ENCODE results near the gene TGFBR3L. TPM values are rescaled to one million over a fixed set of nuclear protein-coding genes. Genes with fewer than 3 reads are reported as not detected.

TGFBR3L gene
- total and polyA plus RNA-seq, 2 of the 13 experiments (the other 11 are each of a cell fraction or from before 2014, with no cell fraction given) = 0.20 to 1.0 TPM

DNA sequence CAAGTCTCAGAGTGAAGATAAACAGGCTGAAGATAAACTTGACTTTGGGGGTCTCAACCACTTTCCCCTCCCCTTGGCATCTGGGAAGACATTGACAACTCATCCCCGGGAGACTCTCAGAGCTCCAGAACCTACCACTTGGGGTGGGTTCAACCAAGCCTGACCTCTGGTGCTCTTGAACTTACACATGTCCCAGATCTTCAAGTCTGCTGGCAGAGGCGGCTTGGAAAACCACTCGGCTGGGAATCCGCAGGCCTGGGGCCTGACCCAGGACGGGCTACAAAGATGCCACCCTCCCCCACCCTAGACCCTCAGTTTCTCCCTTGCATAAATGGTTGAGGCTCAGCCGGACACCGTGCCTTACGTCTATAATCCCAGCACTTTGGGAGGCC, 25.8 kb upstream of the TGFBR3L start:
- H3K27ac ChIP-seq (ENCODE audit: extremely low read length, insufficient read depth, low read length) = peak overlapping the region; percentile 58
- no peaks in the 10 kb centered on the region for H4K20me1 ChIP-seq (ENCODE audit: insufficient read depth, low read length)
- H3K9ac ChIP-seq (ENCODE audit: insufficient read depth, low read depth, low read length) = peak overlapping the region; percentile 86
- ATAC-seq = no peak
- TF ChIP-seq HES4 (CRISPR knock-in tag; IDR thresholded peaks at IDR 0.05; ENCODE audit: borderline replicate concordance) (0 out of 2 replicates have a peak, but pooled peaks have one; percentile 0), KMT2B (CRISPR knock-in tag; IDR thresholded peaks at IDR 0.05) (no peak), ZNF230 (CRISPR knock-in tag; IDR thresholded peaks at IDR 0.05) (0 out of 2 replicates have a peak, but pooled peaks have one; percentile 5), HMG20A (CRISPR knock-in tag; IDR thresholded peaks at IDR 0.05; ENCODE audit: borderline replicate concordance) (no peak), ZNF468 (CRISPR knock-in tag; IDR thresholded peaks at IDR 0.05) (no peak), KMT2A (CRISPR knock-in tag; IDR thresholded peaks at IDR 0.05) (0 out of 2 replicates have a peak, but pooled peaks have one; percentile 11), CENPX (CRISPR knock-in tag; IDR thresholded peaks at IDR 0.05) (no peak)
- TF ChIP-seq, protein P1, sequence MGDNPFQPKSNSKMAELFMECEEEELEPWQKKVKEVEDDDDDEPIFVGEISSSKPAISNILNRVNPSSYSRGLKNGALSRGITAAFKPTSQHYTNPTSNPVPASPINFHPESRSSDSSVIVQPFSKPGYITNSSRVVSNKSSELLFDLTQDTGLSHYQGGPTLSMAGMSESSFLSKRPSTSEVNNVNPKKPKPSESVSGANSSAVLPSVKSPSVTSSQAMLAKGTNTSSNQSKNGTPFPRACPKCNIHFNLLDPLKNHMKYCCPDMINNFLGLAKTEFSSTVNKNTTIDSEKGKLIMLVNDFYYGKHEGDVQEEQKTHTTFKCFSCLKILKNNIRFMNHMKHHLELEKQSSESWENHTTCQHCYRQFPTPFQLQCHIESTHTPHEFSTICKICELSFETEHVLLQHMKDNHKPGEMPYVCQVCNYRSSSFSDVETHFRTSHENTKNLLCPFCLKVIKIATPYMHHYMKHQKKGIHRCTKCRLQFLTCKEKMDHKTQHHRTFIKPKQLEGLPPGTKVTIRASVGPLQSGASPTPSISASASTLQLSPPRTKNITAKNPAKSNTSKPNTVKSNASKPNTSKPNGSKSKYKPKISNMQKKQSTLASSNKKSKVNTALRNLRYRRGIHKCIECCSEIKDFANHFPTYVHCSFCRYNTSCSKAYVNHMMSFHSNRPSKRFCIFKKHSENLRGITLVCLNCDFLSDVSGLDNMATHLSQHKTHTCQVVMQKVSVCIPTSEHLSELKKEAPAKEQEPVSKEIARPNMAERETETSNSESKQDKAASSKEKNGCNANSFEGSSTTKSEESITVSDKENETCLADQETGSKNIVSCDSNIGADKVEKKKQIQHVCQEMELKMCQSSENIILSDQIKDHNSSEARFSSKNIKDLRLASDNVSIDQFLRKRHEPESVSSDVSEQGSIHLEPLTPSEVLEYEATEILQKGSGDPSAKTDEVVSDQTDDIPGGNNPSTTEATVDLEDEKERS (CRISPR knock-in tag; IDR thresholded peaks at IDR 0.05) = 0 out of 2 replicates have a peak, but pooled peaks have one; percentile 17
- ChIA-PET POLR2A (interaction anchor here (0.8 to 8.1 kb wide), 8 partner anchors 9 to 58 kb away, joined by 4 to 75 read pairs (median 25); partner anchors contain the start of genes MAP2K7, PRR36 and SNAPC2), CTCF (ENCODE audit: low intra/inter-chr PET ratio, low total read pairs) (no interaction called here)
- in situ Hi-C loops (cut with HindIII; ENCODE audit: extremely low pct_ligation_motif_present, low pct_unique_long_range_greater_than_20kb) (no loop called here), intact Hi-C loops (cut with micrococcal nuclease; ENCODE audit: unreplicated experiment) (no loop called here)
- H2AFZ ChIP-seq (ENCODE audit: low read length) = no peak overlapping the region
- peak overlapping the region; percentile 82 to 93 (median 90) for H3K4me3 ChIP-seq (replicated peaks in 1 of 3; ENCODE audit: insufficient read depth in 1 of 3, low read depth in 2 of 3, low read length in 3 of 3)
- 23% methylated on average over 6 of the region's 8 CpGs for WGBS (ENCODE audit: low lambda C conversion rate)
- no peaks in the 10 kb centered on the region for H3K27me3 ChIP-seq (ENCODE audit: control insufficient read depth in 1 of 2, insufficient read depth in 2 of 2, low read length in 2 of 2)
- H3K4me1 ChIP-seq (ENCODE audit: insufficient read depth, low read length) = peaks cover 71% of the 10 kb centered on the region
- no peaks in the 10 kb centered on the region for H3K36me3 ChIP-seq (replicated peaks in 1 of 2; ENCODE audit: control insufficient read depth in 1 of 2, insufficient read depth in 2 of 2, low read length in 2 of 2)
- H3K9me3 ChIP-seq (ENCODE audit: low read length) = no peaks in the 10 kb centered on the region
- H3K79me2 ChIP-seq (ENCODE audit: insufficient read depth, low read length) = peaks cover 7% of the 10 kb centered on the region
- no peak for FAIRE-seq
- TSS peak; percentile 93 for BruUV-seq (replicated peaks)
- DNase-seq (ENCODE audit: low spot score) = no peak
- peak overlapping the region; percentile 88 for H3K4me2 ChIP-seq (ENCODE audit: low read depth, low read length)

Data from HepG2 (cell line).